ENCODE measurements around the gene CCR8.

GRCh38 chr3:39315420-39315819, 14.1 kb upstream of the CCR8 start:
- TF ChIP-seq CTCF (IDR thresholded peaks at IDR 0.05; ENCODE audit: insufficient read depth, low read length) (no peak), GABPA (IDR thresholded peaks at IDR 0.05; ENCODE audit: low read depth) (no peak), POLR2AphosphoS5 (IDR thresholded peaks at IDR 0.05; ENCODE audit: low read depth) (no peak), REST (IDR thresholded peaks at IDR 0.05; ENCODE audit: insufficient replicate concordance, low read depth) (no peak)
